Measurements from ENCODE around the gene ISG20L2.

Gene ISG20L2

GRCh38 chr1:156752843-156753482 lies 24.4 kb upstream of the ISG20L2 start:
- no peak for DNase-seq

DNA sequence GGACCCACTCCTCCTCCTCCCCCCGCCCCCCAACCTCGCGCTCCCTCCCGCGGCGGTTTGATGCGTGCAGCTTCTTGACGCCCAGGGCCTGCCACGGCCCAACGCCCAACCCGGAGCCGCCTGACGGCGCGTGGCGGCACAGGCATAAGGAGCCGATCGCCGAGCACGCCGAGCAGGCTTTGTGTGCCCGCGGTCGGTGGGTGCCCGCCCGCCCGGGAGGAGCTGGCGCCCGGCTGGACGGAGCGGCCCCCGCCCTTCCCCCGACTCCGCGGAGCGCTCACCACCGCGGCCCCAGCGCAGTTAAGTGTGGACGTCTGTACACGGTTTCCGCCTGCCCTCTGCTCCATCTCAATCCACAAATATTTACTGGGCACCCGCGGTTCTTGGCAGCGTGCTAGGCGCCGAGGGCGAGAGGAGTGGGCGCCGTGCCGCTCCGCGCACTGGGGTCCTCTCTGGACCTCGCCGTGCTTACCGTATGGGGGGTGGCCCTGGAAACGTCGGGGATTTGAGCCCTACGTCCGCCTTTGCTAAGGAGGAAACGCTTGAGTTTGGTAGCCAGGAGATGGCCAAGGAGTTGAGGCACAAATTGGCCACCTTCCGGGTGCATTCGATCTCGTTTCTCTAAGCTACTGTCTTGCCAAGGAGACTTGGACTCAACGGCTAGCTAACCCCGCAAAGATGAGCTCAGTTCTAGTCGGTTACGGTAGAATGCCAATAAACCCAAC lies 23.4 kb upstream of the ISG20L2 start:
- peak; percentile 91 for DNase-seq

DNA sequence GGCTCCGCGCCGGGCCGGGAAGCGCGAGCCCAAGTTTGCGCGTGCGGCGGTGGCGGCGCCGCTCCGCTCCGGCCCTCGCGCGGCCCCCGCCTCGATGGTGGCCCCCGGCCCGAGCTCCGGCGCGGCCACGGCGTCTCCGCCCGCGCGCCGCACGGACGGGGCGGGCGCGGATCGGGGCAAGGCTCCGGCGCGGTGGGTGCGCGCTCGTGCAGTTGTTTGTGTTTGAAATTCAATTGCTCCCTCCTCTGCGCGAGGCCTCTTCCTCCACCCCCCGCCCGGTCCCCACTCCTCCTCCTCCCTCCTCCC lies 22.8 kb upstream of the ISG20L2 start, which contains the start of gene HDGF:
Gene HDGF (minus strand): TSS at position 225 of the 306 bp plus-strand sequence. CDS start 246 bp downstream, outside the sequence.
- no peak for DNase-seq

DNA sequence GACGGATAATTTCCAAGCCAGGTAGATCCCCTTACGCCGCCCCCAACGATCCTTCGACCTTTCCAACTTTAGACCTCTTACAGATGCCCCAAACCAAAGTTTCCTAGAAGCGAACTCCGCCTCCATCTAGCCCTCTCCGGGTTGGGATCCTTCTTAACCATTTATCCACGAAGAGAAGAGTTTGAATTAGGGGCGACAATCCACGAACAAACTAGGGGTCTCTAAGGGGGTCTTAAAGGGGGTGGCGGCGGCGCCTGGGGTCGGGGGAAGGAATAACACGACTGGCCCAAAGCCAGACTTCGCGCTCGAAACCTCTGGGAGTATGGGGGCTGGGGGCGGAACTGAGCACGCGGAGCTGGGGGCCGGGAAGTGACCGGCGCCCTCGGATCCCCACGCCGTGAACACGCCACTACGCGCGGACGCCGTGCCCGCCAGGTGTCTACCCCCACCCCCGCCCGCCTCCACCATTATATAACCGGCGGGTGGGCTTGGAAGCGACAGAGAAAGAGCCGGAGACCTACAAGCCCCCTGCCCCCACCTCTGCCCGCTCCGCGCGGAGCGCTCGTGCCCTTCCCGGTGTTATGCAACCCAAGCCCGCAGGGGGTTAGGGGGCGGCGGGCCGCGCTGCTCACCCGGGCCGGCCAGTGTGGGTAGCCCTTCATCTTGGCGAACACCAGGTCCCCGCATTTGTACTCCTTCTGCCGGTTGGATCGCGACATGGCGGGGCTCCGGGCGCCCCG lies 22.3 kb upstream of the ISG20L2 start:
- peak; percentile 26 for DNase-seq

DNA sequence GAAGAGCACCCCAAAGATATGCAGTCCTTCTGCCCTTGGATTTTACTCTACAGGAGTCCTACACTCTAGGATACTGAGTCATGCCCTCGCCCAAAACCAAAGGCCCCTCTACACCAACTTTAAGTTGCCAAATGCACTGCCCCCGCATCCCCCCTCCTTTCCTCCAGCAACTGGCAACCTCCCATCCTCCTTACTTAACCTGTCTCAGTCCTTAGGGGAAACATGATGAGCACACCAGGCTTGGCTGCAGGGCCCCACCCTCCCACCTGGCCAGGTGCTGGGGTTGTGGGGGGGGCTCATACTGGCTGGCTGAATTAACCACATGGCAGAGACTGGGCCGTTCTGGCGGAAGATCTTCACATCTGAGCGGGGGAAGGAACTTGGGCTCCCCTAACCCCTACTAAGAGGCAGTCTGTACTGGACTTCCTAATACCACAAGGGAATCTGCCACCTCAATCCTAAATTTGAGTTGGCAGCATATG lies 21.7 kb upstream of the ISG20L2 start:
- DNase-seq = peak; percentile 41

- DNase-seq = no peak
Observed at GRCh38 chr1:156749419-156750118, 21.0 kb upstream of the ISG20L2 start.

- peak; percentile 66 for DNase-seq
Observed at GRCh38 chr1:156748670-156749418, 20.3 kb upstream of the ISG20L2 start.

DNA sequence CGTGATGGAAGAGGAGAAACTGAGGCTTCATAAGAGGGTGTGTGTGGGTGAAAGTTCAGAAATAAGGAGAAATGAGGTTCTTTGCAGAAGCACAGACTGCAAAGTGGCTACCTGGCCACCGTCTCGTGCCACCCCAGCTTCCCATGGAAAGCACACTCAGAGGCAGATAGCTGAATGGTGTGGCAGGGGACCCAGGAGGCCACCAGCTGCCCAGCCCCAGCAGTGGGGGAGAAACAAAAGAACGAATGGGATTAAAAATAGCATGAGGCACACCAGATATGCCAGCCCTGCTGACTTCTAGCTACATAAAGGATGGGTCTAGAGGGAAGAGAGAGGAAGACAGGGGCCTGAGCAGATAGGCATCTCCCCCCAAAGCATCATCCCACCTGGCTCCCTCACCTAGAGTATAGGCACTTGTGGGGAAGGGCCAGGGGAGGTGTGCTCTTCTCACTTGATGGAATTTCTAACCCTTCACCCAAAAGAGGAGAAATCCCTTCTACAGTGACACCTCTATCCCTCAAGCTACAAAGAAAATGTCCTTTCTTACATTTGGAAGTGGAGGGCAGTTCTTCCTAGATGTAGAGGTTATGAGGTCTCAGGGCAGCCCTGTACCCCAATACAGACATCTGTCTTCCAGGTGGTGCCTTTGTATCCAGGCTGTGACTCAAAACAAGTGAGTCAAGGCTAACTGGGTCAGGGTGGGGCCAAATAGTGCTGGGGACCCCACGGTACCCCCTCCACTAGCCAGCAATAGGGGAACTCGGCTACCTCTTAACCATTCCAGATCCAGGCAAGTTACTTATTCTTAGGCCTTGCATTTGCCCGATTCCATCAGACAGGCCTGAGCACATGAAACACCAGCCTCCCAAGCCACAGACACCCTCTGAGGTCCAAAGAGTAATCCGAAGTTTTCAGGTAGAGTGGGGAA lies 19.4 kb upstream of the ISG20L2 start:
- peak; percentile 80 for DNase-seq

DNA sequence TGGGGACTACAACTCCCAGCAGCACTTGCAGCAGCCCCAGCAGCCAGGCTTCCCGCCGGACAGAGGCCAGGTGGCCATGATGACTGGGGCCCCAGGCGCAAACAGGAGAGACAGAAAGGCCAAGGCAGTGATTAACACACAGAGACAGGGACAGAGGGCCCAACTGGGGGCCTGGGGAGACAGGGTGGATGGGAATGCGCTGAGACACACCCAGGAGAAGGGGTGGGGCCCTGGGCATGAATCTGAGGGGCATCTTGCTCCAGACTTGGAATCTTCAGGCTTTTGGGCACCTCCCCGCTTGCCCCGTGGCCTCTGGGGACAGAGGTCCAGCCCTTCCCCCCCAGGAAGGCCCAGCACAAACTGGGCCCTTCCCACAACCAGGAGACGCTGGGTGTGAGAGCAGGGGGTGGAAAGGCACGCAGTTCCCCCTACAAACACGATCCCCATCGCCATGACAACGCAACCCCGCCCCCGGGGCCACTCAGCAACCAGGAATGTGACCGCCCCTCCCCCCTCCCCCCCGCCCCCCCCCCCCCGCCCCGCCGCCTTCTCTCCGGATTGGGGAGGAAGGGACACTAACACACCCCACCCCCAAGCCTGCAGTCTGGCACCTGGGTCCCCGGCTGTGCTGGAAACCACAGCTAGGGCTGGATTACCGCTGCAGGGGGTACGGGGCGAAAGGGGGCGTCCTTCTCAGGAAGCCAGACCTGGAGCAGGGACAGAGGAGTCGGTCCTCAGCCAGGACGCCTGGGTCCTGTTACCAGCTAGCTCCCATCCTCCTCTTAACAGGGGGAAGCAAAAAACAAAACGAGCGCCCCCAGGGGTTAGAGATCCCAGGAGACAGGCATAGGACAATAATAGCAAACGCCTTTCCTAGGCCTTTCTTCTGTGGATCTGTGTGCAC lies 18.4 kb upstream of the ISG20L2 start:
- peak; percentile 90 for DNase-seq

DNA sequence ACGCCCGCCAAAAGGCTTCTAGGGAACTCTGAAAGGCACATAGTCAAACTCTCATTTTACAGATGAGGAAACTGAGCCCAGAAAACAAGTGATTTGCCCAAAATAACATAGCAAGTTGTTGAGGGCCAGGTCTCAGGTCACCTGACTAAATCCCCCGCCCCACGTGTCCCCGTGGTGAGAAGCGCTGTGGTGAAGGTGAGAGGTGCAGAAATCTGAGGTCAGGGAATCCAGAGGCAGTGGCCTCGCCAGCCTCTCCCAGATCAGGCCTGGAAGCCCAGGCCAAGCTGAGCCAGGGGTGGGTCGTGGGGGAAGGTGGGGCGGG lies 17.8 kb upstream of the ISG20L2 start:
- DNase-seq = no peak

GRCh38 chr1:156745881-156746280 lies 17.3 kb upstream of the ISG20L2 start:
- no peak for DNase-seq

GRCh38 chr1:156744786-156745419 lies 16.3 kb upstream of the ISG20L2 start:
- no peak for DNase-seq

GRCh38 chr1:156744344-156744743 lies 15.8 kb upstream of the ISG20L2 start:
- no peak for DNase-seq

- no peak for DNase-seq
Observed at GRCh38 chr1:156743367-156744302, 15.1 kb upstream of the ISG20L2 start.

- no peak for DNase-seq
Observed at GRCh38 chr1:156742801-156743200, 14.2 kb upstream of the ISG20L2 start.

GRCh38 chr1:156742017-156742416 lies 13.5 kb upstream of the ISG20L2 start:
- DNase-seq = no peak

DNA sequence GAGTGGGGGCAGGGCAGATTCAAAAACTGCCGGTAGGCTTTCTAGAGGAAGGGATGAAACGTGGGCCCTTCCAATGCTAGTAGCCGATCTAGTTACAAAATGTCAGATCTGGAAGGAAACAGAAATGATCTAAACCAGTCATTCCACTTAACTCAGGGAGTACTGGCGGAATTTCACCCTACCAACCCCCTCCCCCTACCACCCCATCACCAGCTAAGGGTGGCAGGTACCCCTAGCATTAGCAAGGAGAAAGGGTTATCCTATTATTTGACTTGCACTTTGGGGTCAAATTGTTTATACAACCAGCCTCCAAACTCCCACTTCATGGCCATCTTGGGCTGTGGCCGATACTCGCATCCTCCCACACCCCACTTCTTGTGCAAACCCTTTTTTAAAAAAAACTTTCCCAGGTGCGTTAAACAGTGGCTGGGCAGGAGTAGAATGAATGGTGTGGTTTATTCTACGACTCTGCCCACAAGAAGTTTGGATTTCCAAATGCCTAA lies 13.0 kb upstream of the ISG20L2 start:
- DNase-seq = no peak

DNA sequence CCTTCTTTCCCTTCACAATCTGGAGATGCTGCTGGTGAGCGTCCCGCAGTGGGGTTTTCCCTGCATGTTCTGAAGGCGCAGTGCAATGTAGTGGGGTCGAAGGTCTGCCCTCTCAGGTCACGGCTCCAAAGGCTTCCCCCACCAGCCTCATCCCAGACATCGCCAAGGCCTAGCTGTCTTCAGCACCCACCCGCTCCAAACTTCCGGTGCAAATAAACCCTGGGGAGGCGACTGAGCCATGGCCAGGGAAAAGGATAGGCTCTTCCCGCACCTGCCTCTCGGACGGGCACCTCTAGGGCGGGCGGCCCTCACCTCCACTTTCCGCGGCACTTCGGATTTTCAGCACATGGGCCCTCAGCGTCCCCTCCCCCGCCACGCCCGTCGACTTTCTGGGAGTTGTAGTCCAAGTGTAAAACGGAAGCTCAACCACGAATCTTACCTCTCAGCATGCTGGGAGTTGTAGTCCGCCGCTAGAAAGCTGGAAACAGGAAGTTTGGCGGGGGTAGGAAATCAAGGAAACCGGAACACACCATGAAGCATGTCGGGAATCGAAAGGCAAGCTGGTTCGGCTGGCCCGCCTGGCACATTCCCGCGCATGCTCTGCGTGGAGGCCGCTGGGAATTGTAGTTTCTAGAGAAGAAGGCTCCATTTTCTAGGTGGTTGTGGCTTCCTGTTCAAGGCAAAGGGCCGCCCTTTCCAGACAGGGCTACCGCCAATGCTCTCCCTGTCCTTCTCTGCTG lies 12.3 kb upstream of the ISG20L2 start, which contains the start of gene MRPL24:
Gene MRPL24 (minus strand): TSS at position 348 of the 740 bp plus-strand sequence. CDS start 2,384 bp downstream, outside the sequence.
- peak; percentile 100 for DNase-seq

Measured in HCEC 1CT (cell line).